ENCODE results near the gene HOXD10. TPM values are rescaled to one million over a fixed set of nuclear protein-coding genes. Genes with fewer than 3 reads are reported as not detected.

HOXD10 gene
- polyA plus RNA-seq, 1 donor from 2014 or later = not detected

DNA sequence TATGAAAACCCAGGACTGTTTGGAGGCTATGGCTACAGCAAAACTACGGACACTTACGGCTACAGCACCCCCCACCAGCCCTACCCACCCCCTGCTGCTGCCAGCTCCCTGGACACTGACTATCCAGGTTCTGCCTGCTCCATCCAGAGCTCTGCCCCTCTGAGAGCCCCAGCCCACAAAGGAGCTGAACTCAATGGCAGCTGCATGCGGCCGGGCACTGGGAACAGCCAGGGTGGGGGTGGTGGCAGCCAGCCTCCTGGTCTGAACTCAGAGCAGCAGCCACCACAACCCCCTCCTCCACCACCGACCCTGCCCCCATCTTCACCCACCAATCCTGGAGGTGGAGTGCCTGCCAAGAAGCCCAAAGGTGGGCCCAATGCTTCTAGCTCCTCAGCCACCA, 52.6 kb downstream of the HOXD10 start:
- H4K20me1 ChIP-seq (ENCODE audit: insufficient read depth) = no peaks in the 10 kb centered on the region
- TF ChIP-seq SMC3 (conservative IDR thresholded peaks at IDR 0.05; ENCODE audit: poor library complexity) (no peak), POLR2AphosphoS5 (IDR thresholded peaks at IDR 0.05) (no peak), TAF1 (IDR thresholded peaks at IDR 0.05; ENCODE audit: low read depth) (no peak)
- TF ChIP-seq, protein P1, sequence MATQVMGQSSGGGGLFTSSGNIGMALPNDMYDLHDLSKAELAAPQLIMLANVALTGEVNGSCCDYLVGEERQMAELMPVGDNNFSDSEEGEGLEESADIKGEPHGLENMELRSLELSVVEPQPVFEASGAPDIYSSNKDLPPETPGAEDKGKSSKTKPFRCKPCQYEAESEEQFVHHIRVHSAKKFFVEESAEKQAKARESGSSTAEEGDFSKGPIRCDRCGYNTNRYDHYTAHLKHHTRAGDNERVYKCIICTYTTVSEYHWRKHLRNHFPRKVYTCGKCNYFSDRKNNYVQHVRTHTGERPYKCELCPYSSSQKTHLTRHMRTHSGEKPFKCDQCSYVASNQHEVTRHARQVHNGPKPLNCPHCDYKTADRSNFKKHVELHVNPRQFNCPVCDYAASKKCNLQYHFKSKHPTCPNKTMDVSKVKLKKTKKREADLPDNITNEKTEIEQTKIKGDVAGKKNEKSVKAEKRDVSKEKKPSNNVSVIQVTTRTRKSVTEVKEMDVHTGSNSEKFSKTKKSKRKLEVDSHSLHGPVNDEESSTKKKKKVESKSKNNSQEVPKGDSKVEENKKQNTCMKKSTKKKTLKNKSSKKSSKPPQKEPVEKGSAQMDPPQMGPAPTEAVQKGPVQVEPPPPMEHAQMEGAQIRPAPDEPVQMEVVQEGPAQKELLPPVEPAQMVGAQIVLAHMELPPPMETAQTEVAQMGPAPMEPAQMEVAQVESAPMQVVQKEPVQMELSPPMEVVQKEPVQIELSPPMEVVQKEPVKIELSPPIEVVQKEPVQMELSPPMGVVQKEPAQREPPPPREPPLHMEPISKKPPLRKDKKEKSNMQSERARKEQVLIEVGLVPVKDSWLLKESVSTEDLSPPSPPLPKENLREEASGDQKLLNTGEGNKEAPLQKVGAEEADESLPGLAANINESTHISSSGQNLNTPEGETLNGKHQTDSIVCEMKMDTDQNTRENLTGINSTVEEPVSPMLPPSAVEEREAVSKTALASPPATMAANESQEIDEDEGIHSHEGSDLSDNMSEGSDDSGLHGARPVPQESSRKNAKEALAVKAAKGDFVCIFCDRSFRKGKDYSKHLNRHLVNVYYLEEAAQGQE (IDR thresholded peaks at IDR 0.05; ENCODE audit: borderline replicate concordance) = no peak
- TF ChIP-seq, protein P2, sequence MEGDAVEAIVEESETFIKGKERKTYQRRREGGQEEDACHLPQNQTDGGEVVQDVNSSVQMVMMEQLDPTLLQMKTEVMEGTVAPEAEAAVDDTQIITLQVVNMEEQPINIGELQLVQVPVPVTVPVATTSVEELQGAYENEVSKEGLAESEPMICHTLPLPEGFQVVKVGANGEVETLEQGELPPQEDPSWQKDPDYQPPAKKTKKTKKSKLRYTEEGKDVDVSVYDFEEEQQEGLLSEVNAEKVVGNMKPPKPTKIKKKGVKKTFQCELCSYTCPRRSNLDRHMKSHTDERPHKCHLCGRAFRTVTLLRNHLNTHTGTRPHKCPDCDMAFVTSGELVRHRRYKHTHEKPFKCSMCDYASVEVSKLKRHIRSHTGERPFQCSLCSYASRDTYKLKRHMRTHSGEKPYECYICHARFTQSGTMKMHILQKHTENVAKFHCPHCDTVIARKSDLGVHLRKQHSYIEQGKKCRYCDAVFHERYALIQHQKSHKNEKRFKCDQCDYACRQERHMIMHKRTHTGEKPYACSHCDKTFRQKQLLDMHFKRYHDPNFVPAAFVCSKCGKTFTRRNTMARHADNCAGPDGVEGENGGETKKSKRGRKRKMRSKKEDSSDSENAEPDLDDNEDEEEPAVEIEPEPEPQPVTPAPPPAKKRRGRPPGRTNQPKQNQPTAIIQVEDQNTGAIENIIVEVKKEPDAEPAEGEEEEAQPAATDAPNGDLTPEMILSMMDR (IDR thresholded peaks at IDR 0.05; ENCODE audit: poor library complexity, severe bottlenecking) = no peak
- H3K79me2 ChIP-seq (replicated peaks; ENCODE audit: insufficient read depth, low read length) = no peaks in the 10 kb centered on the region
- H3K27ac ChIP-seq (ENCODE audit: low read length) = no peak overlapping the region
- no peak overlapping the region for H3K4me2 ChIP-seq (ENCODE audit: low read length)
- no peak overlapping the region for H3K9ac ChIP-seq (ENCODE audit: low read length)
- no peaks in the 10 kb centered on the region for H3F3A ChIP-seq (ENCODE audit: insufficient read depth, low read length, poor library complexity, severe bottlenecking)
- peaks cover 100% of the 10 kb centered on the region for H3K27me3 ChIP-seq (ENCODE audit: insufficient read depth, low read depth, low read length)
- H3K9me2 ChIP-seq (ENCODE audit: insufficient read depth, low read length) = no peaks in the 10 kb centered on the region
- peaks cover under 1% of the 10 kb centered on the region for H3K9me3 ChIP-seq (ENCODE audit: low read length)
- no peak overlapping the region for H3K4me3 ChIP-seq (ENCODE audit: low read length)
- no peak overlapping the region for H2AFZ ChIP-seq (ENCODE audit: low read depth, low read length)
- H3K36me3 ChIP-seq (ENCODE audit: insufficient read depth, low read length) = no peaks in the 10 kb centered on the region

Small RNA genes within 50 kb of the gene (small RNA-seq; reads per million reads assigned to genes)
- gene MIR10B = 5.3 to 10.0 (median 7.2) reads per million in 3 experiments

Other genes with a start within 250 kb of the HOXD10 start
- 46.7 and 48.8 TPM in 2 replicates for gene LNPK, start 114.5 kb upstream of the HOXD10 start, polyA plus RNA-seq
- gene EVX2, start 32.8 kb upstream of the HOXD10 start, polyA plus RNA-seq = not detected in 2 replicates
- gene HOXD13, start 24.1 kb upstream of the HOXD10 start, polyA plus RNA-seq = not detected in 2 replicates
- gene HOXD12, start 17.0 kb upstream of the HOXD10 start, polyA plus RNA-seq = not detected in 2 replicates
- gene HOXD11, start 9.5 kb upstream of the HOXD10 start, polyA plus RNA-seq = not detected in 2 replicates
- gene HOXD9, start 5.9 kb downstream of the HOXD10 start, polyA plus RNA-seq = not detected in 2 replicates
- not detected in 2 replicates for gene HOXD8, start 12.9 kb downstream of the HOXD10 start, polyA plus RNA-seq
- not detected in 2 replicates for gene HOXD4, start 34.8 kb downstream of the HOXD10 start, polyA plus RNA-seq
- not detected in 2 replicates for gene HOXD3, start 40.5 kb downstream of the HOXD10 start, polyA plus RNA-seq
- not detected in 2 replicates for gene HOXD1, start 71.9 kb downstream of the HOXD10 start, polyA plus RNA-seq
- gene MTX2, start 152.7 kb downstream of the HOXD10 start, polyA plus RNA-seq = 99.0 and 128 TPM in 2 replicates